IMR-90 (cell line): ENCODE measurements around the gene ODAD3.

Experiments
- BHLHE40 ChIP-seq: fragments of 150-350 bp; IDR thresholded peaks from 2 replicates; pipeline ENCODE4 v1.6.1; 2016; ENCODE audit warnings: mild to moderate bottlenecking, low read depth, low read length
- CEBPB ChIP-seq: IDR thresholded peaks from 2 replicates; pipeline ENCODE4 v1.6.1; 2012; ENCODE audit warnings: low read depth, low read length, improper control_type of control experiment
- MAFK ChIP-seq: IDR thresholded peaks from 2 replicates; pipeline ENCODE4 v1.6.1; 2012; ENCODE audit warnings: low read depth, low read length, improper control_type of control experiment
- MAZ ChIP-seq: IDR thresholded peaks from 2 replicates; pipeline ENCODE4 v1.6.1; 2012; ENCODE audit warnings: low read depth, mild to moderate bottlenecking, low read length, improper control_type of control experiment, moderate library complexity, borderline replicate concordance
- POLR2A ChIP-seq: IDR thresholded peaks from 2 replicates; pipeline ENCODE4 v1.6.1; 2012; ENCODE audit warnings: mild to moderate bottlenecking, low read depth, low read length
- SMC3 ChIP-seq: fragments of 150-350 bp; IDR thresholded peaks from 2 replicates; pipeline ENCODE4 v1.6.1; 2016; ENCODE audit warnings: low read depth, mild to moderate bottlenecking, antibody characterized with exemption, low read length, moderate library complexity
- TF ChIP-seq, protein P1 (sequence below): conservative IDR thresholded peaks from 2 replicates; pipeline ENCODE4 v1.5.1; 2012; ENCODE audit warnings: mild to moderate bottlenecking, low read depth, low read length, improper control_type of control experiment
- TF ChIP-seq, protein P2 (sequence below): fragments of 150-350 bp; IDR thresholded peaks from 2 replicates; pipeline ENCODE4 v1.6.1; 2017; ENCODE audit warnings: mild to moderate bottlenecking, antibody characterized with exemption, low read length, low read depth
- TF ChIP-seq, protein P3 (sequence below): fragments of 150-350 bp; IDR thresholded peaks from 2 replicates; pipeline ENCODE4 v1.6.1; 2016; ENCODE audit warnings: low read depth, mild to moderate bottlenecking, low read length, moderate library complexity, borderline replicate concordance

DNA sequence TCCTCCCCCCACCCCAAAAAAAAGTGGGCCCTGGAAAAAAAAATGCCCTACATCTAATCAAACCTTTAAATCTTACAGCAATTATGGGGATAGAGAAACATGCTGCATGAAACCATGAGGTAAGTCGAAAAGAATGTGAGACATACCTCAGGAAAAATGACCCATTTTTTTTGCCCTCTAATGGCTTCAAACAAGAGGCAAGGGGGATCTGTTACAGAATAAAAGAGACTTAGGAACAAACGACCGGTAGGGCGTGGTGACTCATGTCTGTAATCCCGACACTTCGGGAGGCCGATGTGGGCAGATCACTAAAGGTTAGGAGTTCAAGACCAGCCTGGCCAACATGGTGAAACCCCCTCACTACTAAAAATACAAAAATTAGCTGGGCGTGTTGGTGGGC lies 24.2 kb downstream of the ODAD3 start:
- TF ChIP-seq, protein P1, sequence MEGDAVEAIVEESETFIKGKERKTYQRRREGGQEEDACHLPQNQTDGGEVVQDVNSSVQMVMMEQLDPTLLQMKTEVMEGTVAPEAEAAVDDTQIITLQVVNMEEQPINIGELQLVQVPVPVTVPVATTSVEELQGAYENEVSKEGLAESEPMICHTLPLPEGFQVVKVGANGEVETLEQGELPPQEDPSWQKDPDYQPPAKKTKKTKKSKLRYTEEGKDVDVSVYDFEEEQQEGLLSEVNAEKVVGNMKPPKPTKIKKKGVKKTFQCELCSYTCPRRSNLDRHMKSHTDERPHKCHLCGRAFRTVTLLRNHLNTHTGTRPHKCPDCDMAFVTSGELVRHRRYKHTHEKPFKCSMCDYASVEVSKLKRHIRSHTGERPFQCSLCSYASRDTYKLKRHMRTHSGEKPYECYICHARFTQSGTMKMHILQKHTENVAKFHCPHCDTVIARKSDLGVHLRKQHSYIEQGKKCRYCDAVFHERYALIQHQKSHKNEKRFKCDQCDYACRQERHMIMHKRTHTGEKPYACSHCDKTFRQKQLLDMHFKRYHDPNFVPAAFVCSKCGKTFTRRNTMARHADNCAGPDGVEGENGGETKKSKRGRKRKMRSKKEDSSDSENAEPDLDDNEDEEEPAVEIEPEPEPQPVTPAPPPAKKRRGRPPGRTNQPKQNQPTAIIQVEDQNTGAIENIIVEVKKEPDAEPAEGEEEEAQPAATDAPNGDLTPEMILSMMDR = no peak
- TF ChIP-seq MAZ (no peak), SMC3 (no peak), POLR2A (no peak), CEBPB (no peak), MAFK (no peak), BHLHE40 (no peak)
- TF ChIP-seq, protein P2, sequence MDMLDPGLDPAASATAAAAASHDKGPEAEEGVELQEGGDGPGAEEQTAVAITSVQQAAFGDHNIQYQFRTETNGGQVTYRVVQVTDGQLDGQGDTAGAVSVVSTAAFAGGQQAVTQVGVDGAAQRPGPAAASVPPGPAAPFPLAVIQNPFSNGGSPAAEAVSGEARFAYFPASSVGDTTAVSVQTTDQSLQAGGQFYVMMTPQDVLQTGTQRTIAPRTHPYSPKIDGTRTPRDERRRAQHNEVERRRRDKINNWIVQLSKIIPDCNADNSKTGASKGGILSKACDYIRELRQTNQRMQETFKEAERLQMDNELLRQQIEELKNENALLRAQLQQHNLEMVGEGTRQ = no peak
- TF ChIP-seq, protein P3, sequence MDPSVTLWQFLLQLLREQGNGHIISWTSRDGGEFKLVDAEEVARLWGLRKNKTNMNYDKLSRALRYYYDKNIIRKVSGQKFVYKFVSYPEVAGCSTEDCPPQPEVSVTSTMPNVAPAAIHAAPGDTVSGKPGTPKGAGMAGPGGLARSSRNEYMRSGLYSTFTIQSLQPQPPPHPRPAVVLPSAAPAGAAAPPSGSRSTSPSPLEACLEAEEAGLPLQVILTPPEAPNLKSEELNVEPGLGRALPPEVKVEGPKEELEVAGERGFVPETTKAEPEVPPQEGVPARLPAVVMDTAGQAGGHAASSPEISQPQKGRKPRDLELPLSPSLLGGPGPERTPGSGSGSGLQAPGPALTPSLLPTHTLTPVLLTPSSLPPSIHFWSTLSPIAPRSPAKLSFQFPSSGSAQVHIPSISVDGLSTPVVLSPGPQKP = no peak
